ENCODE data around the gene LAMP5. TPM values are rescaled to one million over a fixed set of nuclear protein-coding genes. Genes with fewer than 3 reads are reported as not detected.

The LAMP5 gene
- total RNA-seq, 3 donors from 2014 or later = 0.33 to 0.88 TPM; not detected in 1

DNA sequence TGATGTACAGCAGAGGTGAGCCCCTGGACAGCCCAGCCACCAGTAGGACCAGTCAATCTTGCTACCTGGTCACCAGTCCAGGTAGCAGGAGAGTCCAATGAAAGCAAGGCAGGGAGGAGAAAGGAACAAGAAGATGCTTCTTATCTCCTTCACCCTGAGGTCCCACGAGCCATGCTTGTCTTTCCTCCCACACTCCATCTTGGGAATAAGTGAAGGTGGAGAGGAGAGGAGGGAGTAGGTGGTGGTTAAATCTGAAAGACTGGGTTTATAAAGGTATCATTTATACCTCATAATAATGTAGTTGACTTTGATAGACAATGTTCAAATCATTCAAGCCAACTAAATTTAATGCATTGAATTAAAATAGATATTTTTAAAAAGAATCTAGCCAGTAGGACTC is 35.9 kb downstream of the LAMP5 start:
- no peak for DNase-seq (ENCODE audit: low spot score in 2 of 2)
- Histone ChIP-seq H3K27ac (no peak overlapping the region), H3K27me3 (no peaks in the 10 kb centered on the region), H3K4me3 (no peak overlapping the region), H3K9me3 (no peaks in the 10 kb centered on the region), H3K4me1 (no peaks in the 10 kb centered on the region), H3K36me3 (no peaks in the 10 kb centered on the region)
- intact Hi-C loops (cut with DNase I; ENCODE audit: low total_unique reads) = no loop called here
- TF ChIP-seq POLR2A (IDR thresholded peaks at IDR 0.05) (no peak), POLR2AphosphoS5 (IDR thresholded peaks at IDR 0.05) (no peak)
- TF ChIP-seq, protein P1, sequence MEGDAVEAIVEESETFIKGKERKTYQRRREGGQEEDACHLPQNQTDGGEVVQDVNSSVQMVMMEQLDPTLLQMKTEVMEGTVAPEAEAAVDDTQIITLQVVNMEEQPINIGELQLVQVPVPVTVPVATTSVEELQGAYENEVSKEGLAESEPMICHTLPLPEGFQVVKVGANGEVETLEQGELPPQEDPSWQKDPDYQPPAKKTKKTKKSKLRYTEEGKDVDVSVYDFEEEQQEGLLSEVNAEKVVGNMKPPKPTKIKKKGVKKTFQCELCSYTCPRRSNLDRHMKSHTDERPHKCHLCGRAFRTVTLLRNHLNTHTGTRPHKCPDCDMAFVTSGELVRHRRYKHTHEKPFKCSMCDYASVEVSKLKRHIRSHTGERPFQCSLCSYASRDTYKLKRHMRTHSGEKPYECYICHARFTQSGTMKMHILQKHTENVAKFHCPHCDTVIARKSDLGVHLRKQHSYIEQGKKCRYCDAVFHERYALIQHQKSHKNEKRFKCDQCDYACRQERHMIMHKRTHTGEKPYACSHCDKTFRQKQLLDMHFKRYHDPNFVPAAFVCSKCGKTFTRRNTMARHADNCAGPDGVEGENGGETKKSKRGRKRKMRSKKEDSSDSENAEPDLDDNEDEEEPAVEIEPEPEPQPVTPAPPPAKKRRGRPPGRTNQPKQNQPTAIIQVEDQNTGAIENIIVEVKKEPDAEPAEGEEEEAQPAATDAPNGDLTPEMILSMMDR (IDR thresholded peaks at IDR 0.05) = no peak

DNA sequence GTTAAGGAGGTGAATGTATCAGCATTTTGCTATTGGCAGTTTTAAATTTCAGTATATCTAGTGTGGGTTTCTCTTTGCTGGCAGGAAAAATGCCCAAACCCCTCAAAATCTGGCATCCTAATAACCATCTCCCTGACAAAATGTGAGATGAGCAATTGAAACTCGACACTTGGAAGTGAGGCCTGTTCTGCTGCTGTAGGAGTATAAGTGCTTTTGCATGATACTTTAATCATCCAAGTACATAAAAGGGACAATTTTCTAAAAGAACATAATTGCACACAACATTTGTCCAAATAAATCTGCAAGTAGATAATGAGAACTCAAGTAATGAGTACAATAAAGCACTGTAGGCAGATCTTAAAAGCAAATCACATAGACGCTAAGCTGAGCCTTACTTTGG is 36.5 kb downstream of the LAMP5 start:
- TF ChIP-seq POLR2A (IDR thresholded peaks at IDR 0.05) (no peak), POLR2AphosphoS5 (IDR thresholded peaks at IDR 0.05) (no peak)
- TF ChIP-seq, protein P1 (IDR thresholded peaks at IDR 0.05) = no peak
- intact Hi-C loops (cut with DNase I; ENCODE audit: low total_unique reads) = no loop called here
- no peak overlapping the region for H3K27ac ChIP-seq
- no peaks in the 10 kb centered on the region for H3K9me3 ChIP-seq
- no peaks in the 10 kb centered on the region for H3K36me3 ChIP-seq
- H3K27me3 ChIP-seq = no peaks in the 10 kb centered on the region
- no peaks in the 10 kb centered on the region for H3K4me1 ChIP-seq
- H3K4me3 ChIP-seq = no peak overlapping the region
- no peak for DNase-seq (ENCODE audit: low spot score in 2 of 2)

DNA sequence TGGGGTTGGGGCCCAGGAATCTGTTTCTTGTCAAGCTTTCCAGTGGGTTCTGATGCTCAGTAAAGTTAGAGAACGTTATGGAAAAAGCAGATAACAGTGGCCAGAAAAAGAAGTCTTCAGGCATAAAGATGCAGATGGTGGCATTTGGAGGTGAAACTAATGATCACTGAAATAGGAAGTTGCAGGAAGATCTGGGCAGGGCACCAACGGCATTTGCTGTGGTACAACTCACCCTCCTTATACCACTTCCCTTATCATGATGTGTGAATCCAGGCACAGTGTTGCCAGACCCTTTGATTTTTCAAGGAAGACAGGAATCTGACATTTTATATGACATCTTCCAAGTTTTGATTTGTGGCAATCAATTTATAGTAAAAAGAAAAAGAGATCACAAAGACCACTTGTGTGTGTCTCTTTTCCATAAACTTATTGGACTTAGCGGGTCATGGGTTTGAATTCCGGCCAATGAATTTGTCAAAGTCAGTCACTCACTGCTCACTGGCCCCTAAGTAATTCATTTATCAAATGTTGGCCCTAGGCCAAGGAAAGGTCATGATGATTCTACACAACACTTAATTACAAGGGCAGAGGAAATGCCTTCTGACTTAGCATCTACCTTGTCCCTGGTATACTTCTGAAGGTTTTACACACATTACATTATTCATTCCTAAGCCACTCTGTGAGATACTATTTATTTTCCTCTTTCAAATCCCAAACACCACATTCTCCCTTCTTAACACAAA is 37.6 kb downstream of the LAMP5 start:
- no peaks in the 10 kb centered on the region for H3K4me1 ChIP-seq
- no peaks in the 10 kb centered on the region for H3K9me3 ChIP-seq
- no peaks in the 10 kb centered on the region for H3K27me3 ChIP-seq
- H3K27ac ChIP-seq = no peak overlapping the region
- intact Hi-C loops (cut with DNase I; ENCODE audit: low total_unique reads) = no loop called here
- no peak for DNase-seq (ENCODE audit: low spot score in 2 of 2)
- no peak overlapping the region for H3K4me3 ChIP-seq
- no peak for TF ChIP-seq POLR2A (IDR thresholded peaks at IDR 0.05)
- TF ChIP-seq POLR2AphosphoS5 (IDR thresholded peaks at IDR 0.05) = no peak
- TF ChIP-seq, protein P1 (IDR thresholded peaks at IDR 0.05) = no peak
- no peaks in the 10 kb centered on the region for H3K36me3 ChIP-seq

DNA sequence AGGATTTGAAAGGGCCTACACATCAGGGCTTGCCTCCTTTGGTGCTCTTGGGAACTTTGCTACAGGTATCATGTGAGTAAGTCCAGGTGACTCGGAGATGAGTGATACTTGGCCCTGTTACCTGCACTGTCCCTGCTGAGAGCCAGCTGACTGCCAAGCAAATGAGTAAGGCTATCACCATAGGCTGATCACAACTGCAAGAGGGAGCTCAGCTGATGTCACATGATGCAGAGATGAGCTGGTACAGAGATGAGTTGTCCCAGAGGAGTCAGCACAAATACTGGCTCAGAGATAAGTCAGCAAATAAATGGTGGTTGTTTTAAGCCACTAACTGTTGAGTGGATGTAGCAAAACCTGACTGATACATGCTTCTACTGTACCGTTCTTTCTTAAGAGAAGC is 41.4 kb downstream of the LAMP5 start:
- TF ChIP-seq, protein P1 (IDR thresholded peaks at IDR 0.05) = no peak
- TF ChIP-seq POLR2A (IDR thresholded peaks at IDR 0.05) = no peak
- no peak for TF ChIP-seq POLR2AphosphoS5 (IDR thresholded peaks at IDR 0.05)
- Histone ChIP-seq H3K4me3 (no peak overlapping the region), H3K4me1 (no peaks in the 10 kb centered on the region), H3K9me3 (no peaks in the 10 kb centered on the region), H3K27ac (no peak overlapping the region), H3K36me3 (no peaks in the 10 kb centered on the region), H3K27me3 (no peaks in the 10 kb centered on the region)
- no peak for DNase-seq (ENCODE audit: low spot score in 2 of 2)
- intact Hi-C loops (cut with DNase I; ENCODE audit: low total_unique reads) = no loop called here

DNA sequence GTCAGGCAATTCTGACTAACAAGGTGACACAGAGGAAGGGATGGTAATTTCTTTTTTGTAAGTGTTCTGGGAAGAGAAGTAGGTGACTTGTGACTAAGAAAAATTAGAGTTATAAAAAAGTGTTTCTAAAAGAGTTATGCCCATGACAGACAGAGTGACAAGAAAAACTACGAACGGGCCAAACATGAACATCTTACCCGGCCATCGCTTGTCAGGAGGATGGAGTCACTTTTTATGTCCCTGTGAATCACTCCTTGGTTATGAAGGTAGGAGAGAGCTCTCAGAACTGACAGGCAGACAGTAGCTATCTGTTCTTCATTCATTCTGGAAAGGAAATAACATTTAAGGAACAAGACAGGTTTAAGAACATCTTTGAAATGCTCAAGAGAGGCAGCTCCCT is 43.0 kb downstream of the LAMP5 start:
- H3K27me3 ChIP-seq = peaks cover 0 to 5% of the 10 kb centered on the region in 2 donors
- H3K9me3 ChIP-seq = no peaks in the 10 kb centered on the region
- H3K4me1 ChIP-seq = no peaks in the 10 kb centered on the region
- DNase-seq (ENCODE audit: low spot score in 2 of 2) = no peak
- intact Hi-C loops (cut with DNase I; ENCODE audit: low total_unique reads) = no loop called here
- H3K4me3 ChIP-seq = no peak overlapping the region
- TF ChIP-seq POLR2A (IDR thresholded peaks at IDR 0.05) = no peak
- TF ChIP-seq, protein P1 (IDR thresholded peaks at IDR 0.05) = no peak
- TF ChIP-seq POLR2AphosphoS5 (IDR thresholded peaks at IDR 0.05) = no peak
- H3K27ac ChIP-seq = no peak overlapping the region
- H3K36me3 ChIP-seq = no peaks in the 10 kb centered on the region
